HCT116 (cell line): Measurements from ENCODE around the gene RRBP1. TPM values are rescaled to one million over a fixed set of nuclear protein-coding genes. Genes with fewer than 3 reads are reported as not detected.
A peak's percentile ranks its signal among the peaks of the same experiment; 100 is the strongest.

ENCODE experiments used
- ATAC-seq: fragments of 200-7000 bp; cut with Tn5 transposase; 2 replicates; pipeline ENCODE4 v1.9.1; 2020; ENCODE audit warnings: mild to moderate bottlenecking, moderate library complexity
- BruUV-seq: library from RNA; stranded (reverse); fragments of 400-500 nt; replicated peaks from 2 replicates; lab custom pipeline; 2021; lab: Mats Ljungman, UMichigan
- CTCF ChIA-PET: fragments of 300-600 bp; sonication (Branson Sonifier 250); formaldehyde crosslinking; loops from one replicate; lab custom pipeline; 2021; ENCODE audit warnings: antibody characterized with exemption; lab: Charles Lee
- POLR2A ChIA-PET: fragments of 300-600, 350-600 bp; sonication (Branson Sonifier 250); formaldehyde crosslinking; loops from one replicate; lab custom pipeline; 2021; ENCODE audit warnings: antibody characterized with exemption; lab: Charles Lee
- RAD21 ChIA-PET, 2 experiments: fragments of 300-600 bp; sonication (Branson Sonifier 250); formaldehyde crosslinking; loops; one replicate each; lab custom pipeline; 2023; ENCODE audit warnings: low total read pairs in 2 of 2; ENCODE audit not compliant: uncharacterized antibody in 2 of 2, unreplicated experiment in 2 of 2, low non-redundant PET in 1 of 2; lab: Charles Lee
- DNase-seq: peaks from one replicate; pipeline ENCODE4 v3.0.0-alpha.2; 2010; ENCODE audit warnings: low read depth, low spot score
- H2AFZ ChIP-seq: fragments of 200-600 bp; shearing (Covaris generic), sonication (generic); 2 replicates; pipeline ENCODE4 v1.6.1; 2017; ENCODE audit warnings: low read depth, mixed run types, mixed read lengths, antibody characterized with exemption, low read length; ENCODE audit not compliant: poor library complexity, severe bottlenecking
- H3K27ac ChIP-seq: 2 replicates; pipeline ENCODE4 v1.5.1; 2012; ENCODE audit warnings: low read depth, low read length
- H3K27me3 ChIP-seq: fragments of 200-600 bp; sonication (generic); 2 replicates; pipeline ENCODE4 v1.6.1; 2016; ENCODE audit warnings: mixed run types, low read length, mixed read lengths; ENCODE audit not compliant: insufficient read depth
- H3K36me3 ChIP-seq, 2 experiments: fragments of 200-500 bp in 1 of 2; fragments of 200-600 bp in 1 of 2; sonication (Bioruptor generic) in 1 of 2; sonication (generic) in 1 of 2; 2 replicates each; pipeline versions ENCODE4 v1.5.1 to v1.6.1; 2014 to 2016; ENCODE audit warnings: low read length in 2 of 2, inconsistent platforms in 1 of 2, mixed read lengths in 1 of 2, mixed run types in 1 of 2; ENCODE audit not compliant: insufficient read depth in 2 of 2, control insufficient read depth in 1 of 2
- H3K4me1 ChIP-seq, 2 experiments: fragments of 200-600 bp in 1 of 2; sonication (generic) in 1 of 2; 2 replicates each; pipeline versions ENCODE4 v1.5.1 to v1.6.1; 2012 to 2017; ENCODE audit warnings: low read length in 2 of 2, inconsistent platforms in 1 of 2, mild to moderate bottlenecking in 1 of 2, mixed read lengths in 1 of 2, mixed run types in 1 of 2, moderate library complexity in 1 of 2; ENCODE audit not compliant: insufficient read depth in 2 of 2, control insufficient read depth in 1 of 2
- H3K4me2 ChIP-seq: fragments of 200-600 bp; sonication (generic); 2 replicates; pipeline ENCODE4 v1.6.1; 2017; ENCODE audit warnings: mixed run types, low read length, mixed read lengths
- H3K4me3 ChIP-seq, 2 experiments: fragments of 200-600 bp in 1 of 2; sonication (generic) in 1 of 2; replicated peaks in 1 of 2; 2 replicates each; pipeline ENCODE4 v1.5.1; 2011 to 2016; ENCODE audit warnings: low read length in 2 of 2, control low read depth in 1 of 2, low read depth in 1 of 2, mild to moderate bottlenecking in 1 of 2, mixed read lengths in 1 of 2, mixed run types in 1 of 2
- H3K79me2 ChIP-seq: fragments of 200-600 bp; sonication (generic); 2 replicates; pipeline ENCODE4 v1.6.1; 2017; ENCODE audit warnings: mild to moderate bottlenecking, mixed run types, low read length, moderate library complexity, mixed read lengths; ENCODE audit not compliant: insufficient read depth
- H3K9ac ChIP-seq: fragments of 200-600 bp; sonication (generic); 2 replicates; pipeline ENCODE4 v1.6.1; 2016; ENCODE audit warnings: low read length, mixed read lengths
- H3K9me2 ChIP-seq: fragments of 200-600 bp; sonication (generic), shearing (Covaris generic); 2 replicates; pipeline ENCODE4 v1.6.1; 2017; ENCODE audit warnings: mixed run types, mild to moderate bottlenecking, moderate library complexity; ENCODE audit not compliant: insufficient read depth
- H3K9me3 ChIP-seq, 2 experiments: fragments of 200-500 bp in 1 of 2; fragments of 200-600 bp in 1 of 2; sonication (Bioruptor generic) in 1 of 2; sonication (generic) in 1 of 2; 2 replicates each; pipeline ENCODE4 v1.6.1; 2014 to 2017; ENCODE audit warnings: low read length in 2 of 2, mixed read lengths in 2 of 2, inconsistent platforms in 1 of 2, low read depth in 1 of 2, mild to moderate bottlenecking in 1 of 2, mixed run types in 1 of 2, moderate library complexity in 1 of 2; ENCODE audit not compliant: control insufficient read depth in 1 of 2, insufficient read depth in 1 of 2
- H4K20me1 ChIP-seq: fragments of 200-600 bp; sonication (generic), shearing (Covaris generic); 2 replicates; pipeline ENCODE4 v1.6.1; 2017; ENCODE audit warnings: mixed run types, mild to moderate bottlenecking, moderate library complexity; ENCODE audit not compliant: insufficient read depth
- CEBPB ChIP-seq: IDR thresholded peaks from 2 replicates; pipeline ENCODE4 v1.6.1; 2012; ENCODE audit warnings: low read depth
- ELF1 ChIP-seq: IDR thresholded peaks from 2 replicates; pipeline ENCODE4 v1.6.1; 2012; ENCODE audit warnings: low read depth, borderline replicate concordance
- EZH2phosphoT487 ChIP-seq: fragments of 200-600 bp; IDR thresholded peaks from 2 replicates; pipeline ENCODE4 v1.6.1; 2018; ENCODE audit warnings: antibody characterized with exemption, borderline replicate concordance
- FOSL1 ChIP-seq: IDR thresholded peaks from 2 replicates; pipeline ENCODE4 v1.6.1; 2012; ENCODE audit warnings: low read depth
- POLR2A ChIP-seq: IDR thresholded peaks from 2 replicates; pipeline ENCODE4 v1.7.0; 2011; ENCODE audit warnings: borderline replicate concordance; ENCODE audit not compliant: insufficient read depth, insufficient read length; ENCODE audit errors: extremely low read depth
- POLR2AphosphoS5 ChIP-seq: IDR thresholded peaks from 2 replicates; pipeline ENCODE4 v1.6.1; 2011; ENCODE audit warnings: mild to moderate bottlenecking, low read depth, low read length, moderate library complexity
- RAD21 ChIP-seq: IDR thresholded peaks from 2 replicates; pipeline ENCODE4 v1.6.1; 2012; ENCODE audit warnings: low read depth, mild to moderate bottlenecking
- SIN3A ChIP-seq: IDR thresholded peaks from 2 replicates; pipeline ENCODE4 v1.6.1; 2012; ENCODE audit warnings: low read depth
- SP1 ChIP-seq: IDR thresholded peaks from 2 replicates; pipeline ENCODE4 v1.6.1; 2012; ENCODE audit warnings: low read depth
- SRF ChIP-seq: IDR thresholded peaks from 2 replicates; pipeline ENCODE4 v1.6.1; 2012; ENCODE audit warnings: low read depth
- TCF7L2 ChIP-seq: IDR thresholded peaks from 2 replicates; pipeline ENCODE4 v1.7.0; 2011; ENCODE audit warnings: borderline replicate concordance, inconsistent platforms; ENCODE audit not compliant: insufficient read depth, insufficient read length; ENCODE audit errors: extremely low read depth
- YY1 ChIP-seq: IDR thresholded peaks from 2 replicates; pipeline ENCODE4 v1.6.1; 2011; ENCODE audit warnings: low read length, low read depth, moderate library complexity, mild to moderate bottlenecking; ENCODE audit not compliant: insufficient replicate concordance; ENCODE audit errors: extremely low read depth
- ZFX ChIP-seq: fragments of 450-650 bp; IDR thresholded peaks from 2 replicates; pipeline ENCODE4 v1.6.1; 2017
- intact Hi-C: fragments of 100-400 bp; cut with micrococcal nuclease; formaldehyde crosslinking; loops from 2 replicates; pipeline ENCODE4 v1.10.0; 2022
- total RNA-seq: library from RNA; stranded (reverse); gene quantifications from one replicate; pipeline ENCODE4 v1.2.1, GENCODE V29; 2021; ENCODE audit not compliant: unreplicated experiment
- TF ChIP-seq, protein P1 (sequence below): IDR thresholded peaks from 2 replicates; pipeline ENCODE4 v1.6.1; 2011; ENCODE audit warnings: mild to moderate bottlenecking, low read length, moderate library complexity; ENCODE audit not compliant: insufficient replicate concordance; ENCODE audit errors: extremely low read depth
- TF ChIP-seq, protein P2 (sequence below): IDR thresholded peaks from 2 replicates; pipeline ENCODE4 v1.6.1; 2012
- TF ChIP-seq, protein P3 (sequence below), 3 experiments: fragments of 200-600 bp in 1 of 3; sonication (generic) in 1 of 3; IDR thresholded peaks in 2 of 3; conservative IDR thresholded peaks in 1 of 3; 2 replicates each; pipeline ENCODE4 v1.5.1; 2012 to 2017; ENCODE audit warnings: low read depth in 2 of 3, low read length in 2 of 3, antibody characterized with exemption in 1 of 3, borderline replicate concordance in 1 of 3, control low read depth in 1 of 3, mild to moderate bottlenecking in 1 of 3, mixed read lengths in 1 of 3, mixed run types in 1 of 3, moderate library complexity in 1 of 3; ENCODE audit not compliant: insufficient read depth in 1 of 3
- TF ChIP-seq, protein P4 (sequence below): IDR thresholded peaks from 2 replicates; pipeline ENCODE4 v1.6.1; 2012

RRBP1 gene
- total RNA-seq, 1 experiment from 2014 or later = 123 TPM

DNA sequence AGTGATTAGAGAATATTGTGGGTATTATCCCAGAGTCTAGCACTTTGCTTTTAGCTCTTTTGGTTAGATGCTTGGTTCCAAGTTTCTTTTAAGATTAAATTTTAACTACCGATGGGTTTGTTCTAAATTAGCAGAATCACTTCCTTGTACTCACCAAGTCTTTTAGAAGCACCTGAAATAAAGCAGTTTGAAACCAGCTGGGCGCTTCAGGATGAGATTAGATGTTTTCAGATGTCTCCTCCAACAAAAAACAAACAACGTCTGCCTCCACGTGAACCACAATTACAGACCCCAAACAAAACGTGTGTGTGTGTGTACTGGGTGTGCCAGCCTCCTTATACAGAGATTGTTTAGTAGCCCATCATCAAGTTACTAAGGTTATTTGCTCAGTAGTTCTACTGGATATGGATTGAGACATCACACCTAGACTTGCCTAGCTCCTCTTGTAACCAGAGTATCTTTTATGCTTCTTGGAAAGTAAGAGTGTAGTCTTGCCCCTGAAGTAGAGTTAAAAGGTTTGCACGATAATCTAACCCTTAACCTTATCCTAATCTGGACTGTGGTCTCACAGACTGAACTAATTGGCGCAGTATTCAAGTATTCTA is 109.9 kb downstream of the RRBP1 start:
- ChIA-PET CTCF (interaction anchor here (1.5 kb wide), 1 partner anchor 15 kb away, joined by 3 read pairs; no protein-coding TSS in a partner anchor), POLR2A (interaction anchor here (2.7 kb wide), 1 partner anchor 15 kb away, joined by 7 read pairs; no protein-coding TSS in a partner anchor), RAD21 (no interaction called here)
- peak overlapping the region; percentile 85; the same call in 1 of the 2 replicates for H3K4me2 ChIP-seq
- no peaks in the 10 kb centered on the region for H3K9me3 ChIP-seq
- no TSS peak for BruUV-seq
- peaks cover 22% of the 10 kb centered on the region; the same call in 1 of the 2 replicates for H4K20me1 ChIP-seq
- 0 out of 2 replicates have a peak overlapping the region, but pooled peaks have one; percentile 1 for H3K9ac ChIP-seq
- peaks cover 0 to 6% of the 10 kb centered on the region in 2 experiments; a peak in 2 of 4 replicates for H3K36me3 ChIP-seq
- DNase-seq (no peak), ATAC-seq (no peak)
- H3K27me3 ChIP-seq = no peaks in the 10 kb centered on the region
- H3K4me3 ChIP-seq = no peak overlapping the region
- H3K79me2 ChIP-seq = peaks cover 79% of the 10 kb centered on the region
- no peaks in the 10 kb centered on the region for H3K9me2 ChIP-seq
- H2AFZ ChIP-seq = no peak overlapping the region
- TF ChIP-seq CEBPB (no peak), SIN3A (no peak), TCF7L2 (no peak), ELF1 (no peak), SP1 (no peak), EZH2phosphoT487 (no peak), YY1 (no peak), POLR2A (no peak), FOSL1 (no peak), POLR2AphosphoS5 (no peak), ZFX (no peak), RAD21 (no peak), SRF (no peak)
- TF ChIP-seq, protein P1, sequence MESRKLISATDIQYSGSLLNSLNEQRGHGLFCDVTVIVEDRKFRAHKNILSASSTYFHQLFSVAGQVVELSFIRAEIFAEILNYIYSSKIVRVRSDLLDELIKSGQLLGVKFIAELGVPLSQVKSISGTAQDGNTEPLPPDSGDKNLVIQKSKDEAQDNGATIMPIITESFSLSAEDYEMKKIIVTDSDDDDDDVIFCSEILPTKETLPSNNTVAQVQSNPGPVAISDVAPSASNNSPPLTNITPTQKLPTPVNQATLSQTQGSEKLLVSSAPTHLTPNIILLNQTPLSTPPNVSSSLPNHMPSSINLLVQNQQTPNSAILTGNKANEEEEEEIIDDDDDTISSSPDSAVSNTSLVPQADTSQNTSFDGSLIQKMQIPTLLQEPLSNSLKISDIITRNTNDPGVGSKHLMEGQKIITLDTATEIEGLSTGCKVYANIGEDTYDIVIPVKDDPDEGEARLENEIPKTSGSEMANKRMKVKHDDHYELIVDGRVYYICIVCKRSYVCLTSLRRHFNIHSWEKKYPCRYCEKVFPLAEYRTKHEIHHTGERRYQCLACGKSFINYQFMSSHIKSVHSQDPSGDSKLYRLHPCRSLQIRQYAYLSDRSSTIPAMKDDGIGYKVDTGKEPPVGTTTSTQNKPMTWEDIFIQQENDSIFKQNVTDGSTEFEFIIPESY = no peak
- TF ChIP-seq, protein P2, sequence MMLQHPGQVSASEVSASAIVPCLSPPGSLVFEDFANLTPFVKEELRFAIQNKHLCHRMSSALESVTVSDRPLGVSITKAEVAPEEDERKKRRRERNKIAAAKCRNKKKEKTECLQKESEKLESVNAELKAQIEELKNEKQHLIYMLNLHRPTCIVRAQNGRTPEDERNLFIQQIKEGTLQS = no peak
- TF ChIP-seq, protein P3, sequence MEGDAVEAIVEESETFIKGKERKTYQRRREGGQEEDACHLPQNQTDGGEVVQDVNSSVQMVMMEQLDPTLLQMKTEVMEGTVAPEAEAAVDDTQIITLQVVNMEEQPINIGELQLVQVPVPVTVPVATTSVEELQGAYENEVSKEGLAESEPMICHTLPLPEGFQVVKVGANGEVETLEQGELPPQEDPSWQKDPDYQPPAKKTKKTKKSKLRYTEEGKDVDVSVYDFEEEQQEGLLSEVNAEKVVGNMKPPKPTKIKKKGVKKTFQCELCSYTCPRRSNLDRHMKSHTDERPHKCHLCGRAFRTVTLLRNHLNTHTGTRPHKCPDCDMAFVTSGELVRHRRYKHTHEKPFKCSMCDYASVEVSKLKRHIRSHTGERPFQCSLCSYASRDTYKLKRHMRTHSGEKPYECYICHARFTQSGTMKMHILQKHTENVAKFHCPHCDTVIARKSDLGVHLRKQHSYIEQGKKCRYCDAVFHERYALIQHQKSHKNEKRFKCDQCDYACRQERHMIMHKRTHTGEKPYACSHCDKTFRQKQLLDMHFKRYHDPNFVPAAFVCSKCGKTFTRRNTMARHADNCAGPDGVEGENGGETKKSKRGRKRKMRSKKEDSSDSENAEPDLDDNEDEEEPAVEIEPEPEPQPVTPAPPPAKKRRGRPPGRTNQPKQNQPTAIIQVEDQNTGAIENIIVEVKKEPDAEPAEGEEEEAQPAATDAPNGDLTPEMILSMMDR (IDR thresholded peaks at IDR 0.05 in 2 of 3, conservative IDR thresholded peaks at IDR 0.05 in 1 of 3; ENCODE audit: borderline replicate concordance in 1 of 3, insufficient read depth in 1 of 3, low read depth in 2 of 3, low read length in 2 of 3) = no peak
- TF ChIP-seq, protein P4, sequence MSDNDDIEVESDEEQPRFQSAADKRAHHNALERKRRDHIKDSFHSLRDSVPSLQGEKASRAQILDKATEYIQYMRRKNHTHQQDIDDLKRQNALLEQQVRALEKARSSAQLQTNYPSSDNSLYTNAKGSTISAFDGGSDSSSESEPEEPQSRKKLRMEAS = no peak
- H3K4me1 ChIP-seq = peaks cover 29 to 39% of the 10 kb centered on the region in 2 experiments
- no peak overlapping the region for H3K27ac ChIP-seq
- intact Hi-C loops = no loop called here
